Activated CD4-positive, alpha-beta T cell treated with anti-CD3 and anti-CD28 coated beads, Interleukin-2, amount 50 U/mL, for 16 hours (primary cell): ENCODE data around the gene PHF12.

ENCODE experiments used
- DNase-seq: peaks from one replicate; pipeline ENCODE4 v3.0.0-alpha.2; 2020

PHF12 gene

GRCh38 chr17:28951428-28951990, at the start of gene PHF12:
Gene PHF12 (minus strand): TSS chr17:28951518. CDS start chr17:28950960, 558 bp downstream.
- peak; percentile 100 for DNase-seq

GRCh38 chr17:29000973-29001372, 49.7 kb upstream of the PHF12 start:
- no peak for DNase-seq

- DNase-seq = no peak
These were observed 47.9 kb upstream of the PHF12 start for GRCh38 chr17:28999206-28999605.

GRCh38 chr17:28997806-28998205, 46.5 kb upstream of the PHF12 start:
- no peak for DNase-seq

- no peak for DNase-seq
These were observed 45.3 kb upstream of the PHF12 start for GRCh38 chr17:28996554-28997096.

GRCh38 chr17:28993645-28994426, 42.5 kb upstream of the PHF12 start:
- no peak for DNase-seq

- DNase-seq = no peak
These were observed 41.6 kb upstream of the PHF12 start for GRCh38 chr17:28992625-28993600.

- no peak for DNase-seq
These were observed 40.9 kb upstream of the PHF12 start for GRCh38 chr17:28992185-28992584.

- no peak for DNase-seq
These were observed 40.5 kb upstream of the PHF12 start for GRCh38 chr17:28991779-28992178.

GRCh38 chr17:28989028-28989427, 37.7 kb upstream of the PHF12 start:
- no peak for DNase-seq

- no peak for DNase-seq
These were observed 37.2 kb upstream of the PHF12 start for GRCh38 chr17:28988475-28988874.

GRCh38 chr17:28986714-28987655, 35.7 kb upstream of the PHF12 start:
- no peak for DNase-seq

- DNase-seq = no peak
These were observed 34.8 kb upstream of the PHF12 start for GRCh38 chr17:28985950-28986713.

- DNase-seq = no peak
These were observed 32.2 kb upstream of the PHF12 start for GRCh38 chr17:28983286-28984230.

- peak; percentile 80 for DNase-seq
These were observed 30.9 kb upstream of the PHF12 start for GRCh38 chr17:28982131-28982793.

GRCh38 chr17:28978356-28978964, 27.1 kb upstream of the PHF12 start:
- no peak for DNase-seq

GRCh38 chr17:28977659-28978355, 26.5 kb upstream of the PHF12 start:
- no peak for DNase-seq

- no peak for DNase-seq
These were observed 24.3 kb upstream of the PHF12 start for GRCh38 chr17:28975646-28976045.
